AG09309 (cell line): ENCODE data around the gene PRR5L.
A peak's percentile ranks its signal among the peaks of the same experiment; 100 is the strongest.

Experiments
- DNase-seq: peaks from one replicate; pipeline ENCODE4 v3.0.0-alpha.2; 2010; ENCODE audit warnings: low read depth
- H3K4me3 ChIP-seq: 2 replicates; pipeline ENCODE4 v1.5.1; 2011; ENCODE audit warnings: mild to moderate bottlenecking, low read depth, low read length, moderate library complexity; ENCODE audit not compliant: control insufficient read depth
- CTCF ChIP-seq: IDR thresholded peaks from 2 replicates; pipeline ENCODE4 v1.5.1; 2011; ENCODE audit warnings: mild to moderate bottlenecking, low read depth, low read length, inconsistent platforms; ENCODE audit not compliant: insufficient read depth, control insufficient read depth; ENCODE audit errors: missing control alignments

The PRR5L gene

DNA sequence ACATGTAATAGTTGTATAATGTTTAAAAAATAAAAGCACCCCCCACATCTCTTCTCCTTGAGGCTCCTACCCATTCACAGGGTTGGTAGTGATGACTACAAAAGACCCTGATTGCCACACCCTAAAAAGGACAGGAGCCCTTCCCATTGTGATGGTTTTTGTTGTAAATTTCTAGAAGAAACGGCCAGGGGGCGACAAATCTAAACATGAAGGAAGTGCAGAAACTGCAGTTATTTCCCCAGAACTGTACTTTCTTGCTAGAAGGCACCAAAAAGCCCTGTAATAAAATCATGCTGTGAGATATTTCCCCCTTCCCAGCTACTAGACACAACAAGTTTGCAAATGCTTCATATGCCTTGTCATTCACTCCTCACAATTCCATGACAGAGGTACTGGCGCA lies 10.8 kb downstream of the PRR5L start:
- H3K4me3 ChIP-seq: no peak overlapping the region
- TF ChIP-seq CTCF: peak; percentile 49
- no peak for DNase-seq

DNA sequence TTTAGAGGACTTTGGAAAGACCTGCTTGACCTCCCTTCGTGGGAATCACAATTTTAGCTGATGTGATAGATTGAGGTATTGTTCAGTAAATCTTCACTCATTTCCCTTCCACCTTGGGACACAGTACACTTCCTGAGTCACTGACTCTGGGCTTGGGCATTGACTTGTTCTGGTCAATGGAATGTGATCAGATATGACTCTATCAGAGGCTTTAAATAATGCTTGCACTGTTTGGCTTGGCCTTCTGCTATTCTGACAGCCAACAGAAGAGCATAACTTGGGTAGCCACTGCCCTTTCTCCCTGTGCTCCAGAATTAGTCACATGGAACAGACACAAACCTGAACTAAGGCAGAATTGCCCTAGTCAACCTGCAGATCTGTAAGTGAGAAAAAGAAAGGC lies 12.5 kb downstream of the PRR5L start:
- H3K4me3 ChIP-seq: no peak overlapping the region
- TF ChIP-seq CTCF: no peak
- DNase-seq: no peak

GRCh38 chr11:36309779-36310178 lies 13.7 kb downstream of the PRR5L start:
- TF ChIP-seq CTCF: no peak
- no peak for DNase-seq
- H3K4me3 ChIP-seq: no peak overlapping the region

GRCh38 chr11:36311926-36312595 lies 16.0 kb downstream of the PRR5L start:
- no peak overlapping the region for H3K4me3 ChIP-seq
- no peak for TF ChIP-seq CTCF
- DNase-seq: no peak

DNA sequence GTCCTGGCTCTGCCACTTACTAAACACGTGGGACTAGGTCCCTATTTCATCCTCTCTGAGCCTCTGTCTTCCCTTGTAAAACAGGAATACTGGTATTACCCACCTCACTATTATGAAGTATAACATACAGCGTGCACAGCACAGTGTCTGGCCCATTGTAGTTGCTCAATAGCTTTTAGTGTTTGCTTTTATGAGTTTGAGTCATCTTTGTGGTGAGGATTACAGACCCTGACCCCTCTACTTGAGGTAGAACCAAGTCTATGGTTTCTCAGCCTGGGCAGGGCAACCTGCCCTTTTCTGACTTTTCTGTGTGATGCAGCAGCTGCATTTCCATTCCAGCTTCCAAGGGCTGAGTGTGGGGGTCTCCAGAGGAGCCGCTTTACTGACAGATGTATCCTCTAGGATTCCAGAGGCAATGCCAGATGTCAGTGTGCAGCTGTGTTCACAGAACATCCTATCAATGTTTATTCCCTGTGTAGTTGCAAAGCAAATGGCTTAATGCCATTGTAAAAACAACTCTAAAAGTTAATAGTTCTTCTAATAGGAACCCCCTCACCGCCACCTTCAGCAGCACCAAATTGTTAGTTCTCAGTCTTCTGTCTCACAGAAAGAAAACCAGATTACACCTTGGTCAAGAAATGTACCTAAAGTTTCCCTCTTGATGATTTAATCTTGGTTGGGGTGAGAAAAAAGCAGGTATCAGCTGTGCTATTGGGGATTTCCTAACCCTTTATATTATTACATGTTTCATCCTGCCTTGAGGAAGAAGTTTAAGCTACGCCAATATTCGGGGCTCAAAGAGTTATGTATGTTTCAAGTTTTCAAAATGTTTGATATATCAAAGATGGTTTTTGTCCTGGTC lies 16.8 kb downstream of the PRR5L start:
- no peak overlapping the region for H3K4me3 ChIP-seq
- peak; percentile 71 for DNase-seq
- TF ChIP-seq CTCF: no peak

- no peak for TF ChIP-seq CTCF
- DNase-seq: no peak
- no peak overlapping the region for H3K4me3 ChIP-seq
Measured at GRCh38 chr11:36313750-36314433, 17.8 kb downstream of the PRR5L start.
